ENCODE data around the gene TMEM30B.
"Not testable (repeated sequence)": the region's sequence is repeated elsewhere in the genome, so short reads cannot be mapped to it uniquely, and the experiment has no call there.

The TMEM30B gene

GRCh38 chr14:61239285-61239684, 41.9 kb downstream of the TMEM30B start:
- H3K27me3 Mint-ChIP-seq = peaks cover 38% of the 10 kb centered on the region
- H3K4me3 Mint-ChIP-seq, ATAC-seq, H3K4me1 Mint-ChIP-seq, H3K36me3 Mint-ChIP-seq, H3K27ac Mint-ChIP-seq, H3K9me3 Mint-ChIP-seq: not testable (repeated sequence)

GRCh38 chr14:61238611-61239245, 42.4 kb downstream of the TMEM30B start:
- Mint-ChIP-seq H3K4me3 (no peak overlapping the region), H3K27me3 (peaks cover 33% of the 10 kb centered on the region), H3K4me1 (no peaks in the 10 kb centered on the region), H3K36me3 (peaks cover 6% of the 10 kb centered on the region), H3K9me3 (peaks cover 8% of the 10 kb centered on the region), H3K27ac (no peak overlapping the region)
- ATAC-seq = no peak

- Mint-ChIP-seq H3K4me1 (no peaks in the 10 kb centered on the region), H3K27ac (no peak overlapping the region), H3K36me3 (no peaks in the 10 kb centered on the region), H3K4me3 (no peak overlapping the region), H3K9me3 (no peaks in the 10 kb centered on the region), H3K27me3 (peaks cover 25% of the 10 kb centered on the region)
- no peak for ATAC-seq
These were observed 46.8 kb downstream of the TMEM30B start for GRCh38 chr14:61234215-61234916.

GRCh38 chr14:61233436-61233956, 47.6 kb downstream of the TMEM30B start:
- no peaks in the 10 kb centered on the region for H3K36me3 Mint-ChIP-seq
- no peaks in the 10 kb centered on the region for H3K9me3 Mint-ChIP-seq
- no peak for ATAC-seq
- H3K4me1 Mint-ChIP-seq = no peaks in the 10 kb centered on the region
- peaks cover 25% of the 10 kb centered on the region for H3K27me3 Mint-ChIP-seq
- H3K27ac Mint-ChIP-seq = no peak overlapping the region
- H3K4me3 Mint-ChIP-seq = no peak overlapping the region

- peaks cover 25% of the 10 kb centered on the region for H3K27me3 Mint-ChIP-seq
These were observed 49.3 kb downstream of the TMEM30B start for GRCh38 chr14:61231810-61232209.

GRCh38 chr14:61229981-61230380, 51.2 kb downstream of the TMEM30B start:
- H3K36me3 Mint-ChIP-seq = no peaks in the 10 kb centered on the region
- no peak for ATAC-seq
- no peaks in the 10 kb centered on the region for H3K4me1 Mint-ChIP-seq
- no peak overlapping the region for H3K4me3 Mint-ChIP-seq
- H3K9me3 Mint-ChIP-seq = no peaks in the 10 kb centered on the region
- peaks cover 16% of the 10 kb centered on the region for H3K27me3 Mint-ChIP-seq
- H3K27ac Mint-ChIP-seq = no peak overlapping the region

More at GRCh38 chr14:61231810-61232209, 49.3 kb downstream of the TMEM30B start:
- Mint-ChIP-seq H3K27ac (no peak overlapping the region), H3K9me3 (no peaks in the 10 kb centered on the region), H3K4me3 (no peak overlapping the region), H3K4me1 (no peaks in the 10 kb centered on the region), H3K36me3 (no peaks in the 10 kb centered on the region)
- ATAC-seq = no peak

GRCh38 chr14:61229475-61229888, 51.7 kb downstream of the TMEM30B start:
- Mint-ChIP-seq H3K4me1 (no peaks in the 10 kb centered on the region), H3K36me3 (no peaks in the 10 kb centered on the region), H3K27me3 (peaks cover 16% of the 10 kb centered on the region), H3K9me3 (no peaks in the 10 kb centered on the region), H3K27ac (no peak overlapping the region), H3K4me3 (no peak overlapping the region)
- no peak for ATAC-seq

- Mint-ChIP-seq H3K9me3 (no peaks in the 10 kb centered on the region), H3K27me3 (peaks cover 16% of the 10 kb centered on the region)
These were observed 53.1 kb downstream of the TMEM30B start for GRCh38 chr14:61227884-61228591.

More at GRCh38 chr14:61227884-61228591, 53.1 kb downstream of the TMEM30B start:
- no peak for ATAC-seq
- Mint-ChIP-seq H3K36me3 (no peaks in the 10 kb centered on the region), H3K4me1 (no peaks in the 10 kb centered on the region), H3K27ac (no peak overlapping the region), H3K4me3 (no peak overlapping the region)
